ENCODE data around the gene KIAA0232.
"Not testable (repeated sequence)": the region's sequence is repeated elsewhere in the genome, so short reads cannot be mapped to it uniquely, and the experiment has no call there.

KIAA0232 gene

DNA sequence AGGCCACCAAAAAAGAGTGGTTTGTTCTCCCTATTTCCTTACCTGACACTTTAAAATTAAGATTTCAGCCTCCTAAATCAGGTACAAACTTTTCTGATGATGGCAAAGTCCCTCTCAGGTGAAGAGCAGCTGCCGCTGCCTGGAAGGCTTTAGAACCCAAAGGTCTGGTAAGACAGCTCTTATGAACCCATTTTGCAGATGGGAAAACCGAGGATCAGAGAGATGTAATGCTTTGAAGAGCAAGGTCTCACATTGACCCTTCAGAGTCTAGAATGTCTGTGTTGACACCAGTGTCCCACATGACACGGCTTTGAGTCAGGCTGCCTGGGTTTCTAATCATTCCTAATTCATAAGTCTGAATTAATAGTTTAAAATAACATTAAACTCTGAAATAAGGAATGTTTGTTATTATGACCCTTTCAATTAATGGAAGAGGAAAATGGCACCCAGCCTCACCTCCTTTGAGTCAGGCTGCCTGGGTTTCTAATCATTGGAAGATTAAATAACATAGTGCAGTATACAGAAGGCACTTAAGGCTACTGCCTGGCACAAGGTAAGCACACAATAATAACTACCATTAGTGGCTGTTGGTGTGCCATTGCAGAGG lies 27.9 kb upstream of the KIAA0232 start:
- no peak for DNase-seq

DNA sequence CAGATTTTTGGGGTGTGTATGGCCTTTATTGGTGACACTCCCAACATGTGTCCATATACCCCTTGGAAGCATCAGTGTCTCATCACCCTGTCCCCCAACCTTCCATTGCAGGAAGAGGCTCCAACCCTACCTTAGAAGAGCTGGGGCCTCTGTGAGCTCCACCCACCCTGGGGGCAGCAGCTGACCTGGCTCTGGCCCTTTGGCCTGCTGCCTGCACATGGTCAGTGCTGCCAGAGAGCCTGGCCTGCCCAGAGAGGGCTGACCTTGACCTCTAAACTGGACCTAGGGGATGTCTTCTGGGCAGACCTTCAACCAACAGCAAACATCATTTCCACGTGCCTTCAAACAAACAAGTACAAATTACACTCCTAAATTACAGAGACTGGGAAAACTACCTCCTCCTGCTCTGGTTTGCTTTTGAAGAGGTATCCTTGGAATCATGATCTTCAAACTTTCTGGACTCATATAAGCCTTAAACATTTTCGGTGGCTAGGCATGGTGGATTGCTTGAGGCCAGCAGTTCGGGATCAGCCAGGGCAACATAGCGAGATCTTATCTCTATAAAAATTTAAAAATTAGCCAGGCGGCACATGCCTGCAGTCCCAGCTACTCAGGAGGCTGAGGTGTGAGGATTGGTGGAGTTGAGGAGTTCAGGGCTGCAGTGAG lies 27.3 kb upstream of the KIAA0232 start:
- DNase-seq = no peak

DNA sequence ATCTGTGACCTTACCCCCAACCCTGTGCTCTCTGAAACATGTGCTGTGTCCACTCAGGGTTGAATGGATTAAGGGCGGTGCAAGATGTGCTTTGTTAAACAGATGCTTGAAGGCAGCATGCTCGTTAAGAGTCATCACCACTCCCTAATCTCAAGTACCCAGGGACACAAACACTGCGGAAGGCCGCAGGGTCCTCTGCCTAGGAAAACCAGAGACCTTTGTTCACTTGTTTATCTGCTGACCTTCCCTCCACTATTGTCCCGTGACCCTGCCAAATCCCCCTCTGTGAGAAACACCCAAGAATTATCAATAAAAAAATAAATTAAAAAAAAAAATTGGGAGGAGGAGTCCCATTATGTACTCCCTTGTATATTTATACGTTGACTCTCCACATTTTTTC lies 26.2 kb upstream of the KIAA0232 start:
- DNase-seq = not testable (repeated sequence)

DNA sequence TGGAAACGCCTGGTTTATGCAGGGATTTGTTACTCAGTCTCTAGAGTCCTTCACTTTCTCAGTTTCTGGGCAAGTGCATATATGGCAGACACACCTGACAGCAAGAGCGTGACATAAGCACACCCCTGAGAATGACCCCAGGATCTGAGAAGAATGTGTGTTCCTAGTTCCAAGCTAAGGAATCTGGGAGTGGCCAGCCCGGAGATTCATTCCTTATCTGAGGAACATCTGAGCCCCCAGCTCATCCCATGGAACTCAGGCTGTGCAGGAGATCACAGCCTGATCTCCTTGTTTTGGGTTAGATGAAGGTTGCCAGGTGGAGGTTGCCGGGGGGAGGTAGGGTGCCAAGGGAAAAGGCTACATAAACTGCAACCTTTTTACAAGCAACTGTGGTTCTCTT lies 23.8 kb upstream of the KIAA0232 start:
- no peak for DNase-seq

DNA sequence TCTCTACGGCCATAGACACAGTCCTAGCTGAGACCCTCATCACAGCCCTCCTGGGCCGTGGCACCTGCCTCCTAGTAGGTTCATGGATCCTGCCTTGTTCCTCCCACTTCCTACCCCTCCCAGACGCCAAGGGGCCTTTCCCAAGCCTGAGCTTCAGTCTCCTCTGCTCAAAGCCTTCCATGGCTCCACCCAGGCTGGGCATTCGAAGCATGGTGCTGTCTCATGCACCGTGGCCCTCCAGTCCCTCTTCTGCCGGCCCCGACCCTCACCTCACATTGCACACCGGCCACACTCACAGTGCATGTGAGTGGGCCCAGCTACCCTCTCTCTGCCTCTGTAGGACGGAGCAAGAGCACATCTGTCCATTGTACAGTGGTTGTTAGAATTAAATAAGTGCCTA lies 21.7 kb upstream of the KIAA0232 start:
- no peak for DNase-seq

DNA sequence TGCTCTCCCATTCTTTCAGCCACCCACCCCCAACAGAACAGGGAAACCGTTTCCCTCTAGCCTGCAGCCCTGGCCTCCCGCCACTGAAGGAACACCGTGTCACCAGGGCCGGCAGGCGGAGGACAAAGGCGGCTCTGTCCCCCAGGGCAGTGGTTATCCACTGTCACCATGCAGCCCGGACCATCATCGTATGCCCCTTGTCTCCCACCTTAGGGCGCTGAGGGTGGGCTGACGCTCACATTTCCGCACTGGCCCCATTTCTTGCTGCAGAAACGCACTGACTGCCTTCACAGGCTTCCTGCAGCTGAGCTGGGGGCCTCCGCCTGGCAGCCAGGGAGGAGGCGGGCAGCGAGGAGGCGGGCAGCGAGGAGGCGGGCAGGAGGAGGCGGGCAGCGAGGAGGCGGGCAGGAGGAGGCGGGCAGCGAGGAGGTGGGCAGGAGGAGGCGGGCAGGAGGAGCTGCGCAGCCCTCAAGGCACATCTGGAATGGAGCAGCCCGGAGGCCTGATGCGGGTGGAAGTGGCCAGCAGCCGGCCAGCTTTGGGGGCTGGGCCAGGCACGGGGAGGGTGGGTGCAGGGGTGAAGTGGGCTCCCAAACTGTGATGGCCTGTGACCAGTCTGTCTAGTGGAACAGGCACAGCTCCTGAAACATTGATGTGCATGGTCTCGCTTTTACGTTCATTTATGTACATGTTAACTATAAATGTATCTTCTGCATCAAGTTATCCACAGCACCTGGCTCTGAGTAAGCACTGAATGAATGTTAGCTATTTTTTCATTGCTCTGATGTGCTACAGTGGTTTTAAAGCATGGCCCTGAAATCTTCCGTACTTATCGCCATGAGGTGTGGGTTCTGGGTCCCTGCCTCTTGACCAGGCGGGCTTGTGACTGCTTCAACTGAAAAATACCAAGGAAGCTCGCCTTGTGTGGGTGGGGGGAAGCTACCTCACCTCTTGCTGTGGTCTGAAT lies 20.6 kb upstream of the KIAA0232 start:
- no peak for DNase-seq

DNA sequence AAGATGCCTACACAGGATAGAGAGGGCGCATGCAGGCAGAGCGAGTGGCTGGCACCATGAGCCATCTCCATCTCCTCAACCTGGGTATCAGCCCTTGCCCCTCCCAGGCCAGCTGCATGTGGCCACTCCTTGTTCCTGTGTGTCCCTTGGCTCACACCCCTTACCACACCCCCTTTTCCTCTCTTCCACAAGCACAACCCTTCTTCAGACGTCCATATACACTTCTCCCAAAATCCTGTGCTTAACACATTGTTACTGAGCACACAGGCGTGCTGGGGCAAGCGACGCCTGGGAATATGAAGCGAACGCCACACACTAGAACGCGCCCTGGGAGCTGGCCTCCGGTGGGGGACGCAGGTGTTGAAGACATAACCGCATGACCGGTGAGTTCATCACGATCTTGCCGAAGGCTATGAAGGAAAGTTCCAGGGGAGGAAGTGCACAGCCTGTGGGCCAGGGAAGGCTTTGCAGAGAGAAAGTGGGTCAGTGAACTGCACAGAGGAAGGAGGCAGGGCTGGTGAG lies 19.1 kb upstream of the KIAA0232 start:
- DNase-seq = no peak

DNA sequence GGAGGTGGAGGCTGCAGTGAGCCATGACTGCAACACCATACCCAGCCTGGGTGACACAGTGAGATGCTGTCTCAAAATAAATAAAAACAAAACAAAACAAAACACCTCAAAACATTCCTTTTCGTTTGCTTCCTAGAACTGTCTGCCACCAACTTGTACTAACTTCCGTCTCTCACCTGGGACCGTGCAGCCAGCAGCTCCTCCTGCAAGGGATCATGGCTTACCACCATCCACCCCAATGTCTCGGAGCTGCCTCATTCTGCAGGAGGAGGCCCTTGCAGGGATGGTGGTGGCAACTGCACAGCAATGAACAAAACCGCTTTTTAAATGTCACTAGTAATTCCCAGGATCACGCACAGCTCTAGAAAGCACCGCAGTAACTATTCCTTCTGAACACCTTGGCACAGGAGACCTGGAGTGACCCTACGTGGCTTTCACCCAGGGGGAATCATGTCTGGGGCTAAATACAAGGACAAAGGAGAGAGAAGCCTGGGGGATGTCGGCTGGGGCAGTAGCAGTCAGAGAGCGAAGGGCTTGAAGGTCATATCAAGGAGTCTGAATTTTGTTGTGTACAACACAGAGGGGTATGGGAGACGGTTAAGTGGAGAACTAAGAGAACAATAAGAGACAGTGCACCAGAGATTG lies 17.4 kb upstream of the KIAA0232 start:
- no peak for DNase-seq

DNA sequence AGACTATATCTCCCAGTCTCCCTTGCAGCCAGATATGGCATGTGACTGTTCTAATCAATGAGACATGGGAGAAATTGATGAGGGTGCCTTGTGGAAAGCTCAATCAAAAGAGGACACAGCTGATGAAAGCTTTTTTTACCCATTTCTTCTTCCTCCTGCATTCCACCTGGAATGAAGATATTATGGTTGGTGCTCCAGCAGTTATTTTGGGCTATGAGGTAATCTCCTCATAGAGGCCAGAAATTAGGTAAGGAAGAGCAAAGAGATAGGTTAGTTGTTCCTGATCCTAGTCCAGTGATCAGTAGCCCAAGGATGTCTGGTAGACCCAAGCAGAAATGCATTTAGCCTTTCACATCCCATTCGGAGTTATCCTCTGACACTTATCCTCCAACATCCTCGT lies 16.8 kb upstream of the KIAA0232 start:
- DNase-seq = no peak

DNA sequence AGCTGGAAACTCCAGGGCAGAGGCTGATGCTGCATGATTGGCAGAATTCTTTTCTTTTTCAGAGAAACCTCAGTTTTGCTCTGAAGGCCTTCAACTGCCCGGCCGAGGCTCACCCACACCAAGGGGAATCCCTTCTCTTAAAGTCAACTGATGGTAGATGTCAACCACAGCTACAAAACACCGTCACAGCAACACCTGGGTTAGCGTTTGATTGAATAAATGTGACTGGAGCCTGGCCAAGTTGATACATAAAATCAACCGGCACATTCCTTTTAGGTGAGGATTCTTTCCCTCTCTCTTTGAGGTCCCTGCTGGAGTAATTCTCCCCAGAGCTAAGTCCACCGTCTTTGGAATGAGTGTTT lies 15.2 kb upstream of the KIAA0232 start:
- DNase-seq = no peak

DNA sequence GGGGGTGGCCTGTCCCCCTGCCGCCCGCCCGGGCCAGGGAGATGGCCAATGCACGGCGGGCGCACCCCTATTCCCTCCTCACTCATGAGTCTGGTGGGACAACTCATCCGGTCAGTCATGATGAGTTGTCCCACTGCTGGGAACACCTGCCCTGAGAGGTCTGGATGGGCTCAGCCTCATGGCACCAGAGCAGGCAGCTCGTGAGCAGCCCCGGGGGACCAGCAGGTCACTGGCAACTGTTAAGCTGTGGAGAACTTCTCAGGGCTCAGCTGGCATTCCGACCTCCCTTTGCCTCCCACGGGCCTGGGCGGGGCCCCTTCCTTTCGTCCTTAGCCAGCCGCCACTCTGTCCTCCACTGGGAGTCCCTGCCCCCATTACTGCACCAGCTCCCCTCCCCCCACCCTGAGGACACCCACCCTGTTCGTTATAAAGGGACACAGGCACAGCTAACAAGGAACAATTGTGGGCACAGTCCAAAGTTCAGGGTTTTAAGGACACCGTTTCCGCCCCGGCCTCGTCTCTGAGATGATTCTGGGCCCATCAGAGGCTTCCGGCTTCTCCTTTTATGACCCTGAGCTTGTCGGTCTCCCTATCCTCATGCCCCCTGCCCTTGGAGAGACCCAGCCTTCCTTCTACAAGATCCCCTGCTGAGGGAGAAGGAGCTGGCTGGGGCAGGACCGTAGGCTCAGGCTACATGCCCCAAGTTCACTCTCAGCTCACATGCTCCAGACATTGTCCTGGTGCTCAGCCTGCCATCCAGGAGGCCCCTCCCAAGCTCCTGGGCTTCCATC lies 14.6 kb upstream of the KIAA0232 start:
- no peak for DNase-seq

DNA sequence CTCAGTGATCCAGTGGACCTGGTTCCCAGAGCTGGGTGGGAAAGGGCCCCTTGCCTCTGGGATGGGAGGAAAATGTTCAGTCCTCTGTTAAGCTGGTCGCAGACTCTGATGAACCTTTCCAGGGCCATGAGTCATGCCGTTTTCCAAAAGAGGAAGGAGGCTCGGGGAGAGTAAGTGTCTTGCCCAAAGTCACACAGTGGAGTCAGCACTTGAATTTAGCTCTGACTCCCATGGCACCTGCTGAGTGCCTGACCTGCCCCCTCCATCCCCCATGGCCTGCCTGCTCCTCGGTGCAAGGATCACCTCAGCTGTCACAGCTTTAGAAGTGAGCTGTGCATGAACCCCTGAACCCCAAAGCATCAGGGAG lies 14.0 kb upstream of the KIAA0232 start:
- no peak for DNase-seq

DNA sequence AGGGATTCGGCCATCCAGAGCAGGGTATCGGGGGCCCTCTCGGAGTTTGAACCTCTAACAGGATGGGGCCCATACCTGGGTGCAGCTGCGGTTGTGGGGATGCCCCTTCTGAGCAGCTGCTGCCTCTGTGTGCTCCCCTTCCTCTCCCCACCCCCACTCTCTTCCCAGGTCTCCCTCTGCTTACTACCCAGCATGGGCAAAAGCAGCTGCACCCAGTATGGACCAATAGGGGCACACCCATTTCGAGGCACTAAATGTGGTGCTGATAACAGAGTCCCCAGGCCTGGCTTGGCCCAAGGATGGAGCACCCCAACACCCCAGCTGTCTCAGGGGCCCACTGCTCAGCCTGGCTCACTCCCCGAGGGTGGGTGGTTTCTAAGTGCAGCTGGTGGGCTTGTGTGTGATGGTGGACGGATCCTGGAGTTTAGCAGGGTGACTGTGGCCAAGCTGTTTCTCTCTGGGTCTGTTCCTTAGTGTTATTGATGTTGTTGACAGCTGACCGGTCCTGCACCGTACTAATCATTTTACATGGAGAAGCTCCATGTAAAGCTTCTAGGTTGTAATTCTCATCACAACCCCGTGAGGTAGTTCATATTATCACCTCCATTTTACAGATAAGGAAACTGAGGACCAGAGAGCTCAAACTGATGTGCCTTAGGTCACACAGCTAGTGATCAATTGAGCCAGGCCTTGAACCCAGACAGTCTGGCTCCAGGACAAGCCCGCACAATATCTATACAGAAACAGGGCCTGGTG lies 13.1 kb upstream of the KIAA0232 start:
- peak; percentile 25 for DNase-seq

DNA sequence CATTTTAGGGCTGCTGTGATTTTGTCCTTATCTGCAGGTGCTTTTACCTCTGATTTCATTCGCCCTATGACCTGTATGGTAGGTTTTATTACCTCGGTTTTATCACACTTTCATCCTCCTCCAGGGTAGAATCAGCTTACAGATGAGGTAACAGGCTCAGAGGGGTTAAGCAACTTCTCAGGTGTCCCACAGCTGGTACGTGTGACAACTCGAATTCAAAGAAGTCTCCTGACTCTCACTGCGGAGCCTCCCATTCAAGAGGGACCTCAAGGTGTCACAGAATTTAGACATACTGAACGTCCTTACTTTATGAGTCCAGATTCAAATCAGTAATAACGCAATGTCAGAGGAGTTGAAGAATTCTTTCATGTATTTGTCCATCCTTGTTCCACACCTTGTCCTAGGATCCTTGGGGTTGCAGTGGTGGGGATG lies 12.5 kb upstream of the KIAA0232 start:
- DNase-seq = no peak

DNA sequence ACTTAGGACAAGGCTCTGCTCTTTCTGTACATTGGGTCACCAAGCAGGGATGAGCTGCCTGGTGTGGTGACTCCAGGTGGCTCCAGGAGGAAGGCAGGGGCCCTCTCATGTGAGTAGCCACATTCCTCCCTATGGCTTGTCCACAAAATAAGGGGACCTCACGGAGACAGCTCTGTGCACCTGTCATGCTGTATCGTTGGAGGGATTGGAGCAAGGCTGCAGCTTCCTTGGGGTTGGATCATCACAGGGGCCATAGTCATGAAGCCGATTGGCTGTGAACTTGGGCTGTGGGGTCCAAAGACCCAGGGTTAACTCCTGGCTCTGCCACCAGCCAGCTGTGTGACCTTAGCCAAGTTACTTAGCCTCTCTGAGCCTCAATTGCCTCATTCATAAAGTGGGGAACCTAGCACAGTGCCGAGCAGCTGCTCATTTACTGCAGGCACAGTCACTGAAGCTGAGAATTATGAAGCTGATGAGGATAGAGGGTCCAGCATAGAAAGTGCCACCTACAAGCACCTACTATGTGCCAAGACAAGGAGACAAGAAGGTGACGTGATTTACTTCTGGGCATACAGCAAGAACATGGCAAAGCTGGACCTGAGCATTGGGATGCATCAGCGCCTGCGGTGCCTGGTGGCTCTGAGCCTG lies 11.8 kb upstream of the KIAA0232 start:
- DNase-seq = no peak

DNA sequence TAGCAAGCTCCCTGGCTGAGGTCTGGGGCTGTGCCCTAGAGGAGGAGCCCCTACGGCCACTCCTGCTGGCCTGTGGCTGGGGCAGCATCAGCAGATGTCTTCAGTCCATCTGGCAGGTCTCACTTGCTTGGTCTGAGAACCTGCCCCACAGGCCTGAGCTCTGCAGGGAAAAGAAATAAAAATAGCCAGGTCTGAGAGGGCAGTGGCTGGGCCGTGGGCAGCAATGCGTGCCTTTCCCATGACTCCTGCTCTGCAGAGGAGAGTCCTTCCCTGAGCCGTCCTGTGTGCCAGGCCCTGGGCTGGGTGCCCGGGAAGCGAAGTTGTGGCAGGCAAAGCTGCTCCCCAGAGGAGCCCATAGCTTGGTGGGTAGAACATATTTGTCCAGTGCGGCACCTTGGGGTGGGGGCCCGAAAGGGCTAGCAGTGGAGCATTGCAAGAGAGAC lies 11.3 kb upstream of the KIAA0232 start:
- DNase-seq = no peak

DNA sequence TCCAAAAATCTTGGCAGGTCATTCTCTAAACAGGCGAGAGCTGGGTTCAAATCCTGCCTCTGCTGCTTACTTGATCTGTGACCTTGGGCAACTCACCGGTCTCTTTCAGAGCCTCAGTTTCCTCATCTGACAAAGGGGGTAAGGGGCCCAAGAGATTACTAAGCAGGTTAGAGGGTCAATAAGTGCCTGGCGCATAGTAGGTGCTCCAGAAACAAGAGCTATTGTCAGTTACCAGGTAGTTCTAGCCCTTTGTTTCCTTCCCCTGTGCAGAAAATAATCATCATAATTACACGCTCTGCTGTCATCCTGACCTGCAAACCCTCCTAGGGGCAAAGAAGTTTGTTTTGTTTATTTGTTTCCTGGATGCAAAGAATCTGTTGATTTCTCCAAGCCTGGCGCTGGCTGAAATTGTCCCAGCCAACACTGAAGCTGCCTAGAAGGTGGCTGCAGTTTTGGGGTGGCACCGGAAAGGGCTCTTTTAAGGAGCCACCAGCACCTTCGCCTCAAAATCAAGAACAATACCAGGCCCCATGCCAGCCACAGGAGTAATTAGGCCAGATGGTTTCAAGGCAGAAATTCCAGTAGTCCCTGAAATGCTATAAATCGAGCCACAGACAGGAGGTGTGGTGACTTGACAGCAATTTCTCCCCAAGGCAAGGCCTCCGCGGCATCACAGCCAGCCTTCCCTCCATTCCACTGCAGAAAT lies 10.2 kb upstream of the KIAA0232 start:
- DNase-seq = no peak

DNA sequence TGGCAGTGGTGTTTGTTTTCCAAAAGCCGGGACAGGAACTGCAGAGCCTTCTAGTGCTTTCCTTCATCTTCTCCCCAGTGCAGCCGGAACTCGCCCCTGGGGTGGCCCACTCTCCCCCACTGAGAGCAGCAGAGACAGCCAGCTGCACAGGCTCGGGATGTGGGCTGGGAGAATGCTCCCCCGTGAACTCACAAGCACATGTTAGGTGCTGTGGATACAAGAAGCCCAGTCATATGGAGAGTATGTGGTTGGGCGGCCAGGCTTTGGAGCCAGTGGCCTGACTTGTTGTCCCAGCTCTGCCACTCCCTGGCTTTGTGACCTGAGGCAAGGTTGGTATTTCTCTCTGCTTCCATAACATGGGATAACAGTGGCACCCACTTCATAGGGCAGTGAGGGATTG lies 9.4 kb upstream of the KIAA0232 start:
- DNase-seq = no peak

DNA sequence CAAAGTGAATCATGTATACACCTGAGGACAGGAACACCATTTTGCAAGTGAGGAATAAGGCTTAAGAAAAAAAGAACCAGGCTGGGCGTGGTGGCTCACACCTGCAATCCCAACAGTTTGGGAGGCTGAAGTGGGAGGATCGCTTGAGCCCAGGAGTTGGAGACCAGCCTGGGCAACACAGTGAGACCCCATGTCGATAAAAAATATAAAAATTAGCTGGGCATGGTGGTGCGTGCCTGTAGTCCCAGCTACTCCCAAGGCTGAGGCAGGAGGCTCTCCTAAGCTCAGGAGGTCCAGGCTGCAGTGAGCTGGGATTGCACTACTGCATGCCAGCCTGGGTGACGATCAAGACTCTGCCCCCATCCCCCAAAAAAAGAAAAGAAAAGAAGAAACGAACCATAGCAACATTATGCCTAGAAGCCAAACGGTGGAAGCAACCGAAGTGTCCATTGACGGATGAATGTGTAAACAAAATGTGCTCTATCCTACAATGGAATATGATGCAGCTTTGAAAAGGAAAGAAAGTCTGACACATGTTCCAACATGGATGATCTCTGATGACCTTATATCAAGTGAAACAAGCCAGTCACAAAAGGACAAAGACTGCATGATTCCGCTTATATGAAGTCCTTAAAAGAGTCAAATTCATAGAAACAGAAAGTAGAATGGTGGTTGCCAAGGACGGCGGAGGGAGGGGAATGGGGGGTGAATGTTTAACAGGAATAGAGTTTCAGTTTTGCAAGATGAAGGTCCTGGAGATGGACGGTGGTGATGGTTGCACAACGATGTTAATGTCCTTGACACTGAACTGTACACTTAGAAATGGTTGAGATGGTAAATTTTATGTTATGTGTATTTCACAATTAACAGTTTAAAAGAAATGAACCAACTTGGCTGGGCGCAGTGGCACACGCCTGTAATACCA lies 8.6 kb upstream of the KIAA0232 start:
- no peak for DNase-seq

Data from stimulated activated CD4-positive, alpha-beta T cell treated with anti-CD3 and anti-CD28 coated beads, Interleukin-15, amount 100 ng/mL, for 24 hours (primary cell).